ENCODE data around the gene TEX264.

- TF ChIP-seq SUZ12 (IDR thresholded peaks at IDR 0.05; ENCODE audit: extremely low read depth, insufficient read depth, insufficient read length) (no peak), YY1 (IDR thresholded peaks at IDR 0.05; ENCODE audit: insufficient read depth, insufficient read length) (no peak), ZNF274 (IDR thresholded peaks at IDR 0.05; ENCODE audit: low read depth, low read length) (no peak)
These were observed 33.7 kb upstream of the TEX264 start for GRCh38 chr3:51637144-51637940.
